DOHH2 (cell line): ENCODE measurements around the gene KLK11.

Source experiments
- H3F3A ChIP-seq: fragments of 200-600 bp; sonication (generic), shearing (Covaris generic); 2 replicates; pipeline ENCODE4 v1.6.0; 2016; ENCODE audit warnings: antibody characterized with exemption, mild to moderate bottlenecking; ENCODE audit not compliant: control insufficient read depth, insufficient read depth
- H3K27ac ChIP-seq: fragments of 200-600 bp; sonication (generic); 2 replicates; pipeline ENCODE4 v1.5.1; 2014; ENCODE audit warnings: low read depth, mild to moderate bottlenecking, low read length, moderate library complexity
- H3K27me3 ChIP-seq: fragments of 200-600 bp; sonication (generic); 2 replicates; pipeline ENCODE4 v1.6.1; 2014; ENCODE audit warnings: mild to moderate bottlenecking, low read length, mixed read lengths; ENCODE audit not compliant: control insufficient read depth
- H3K36me3 ChIP-seq: fragments of 200-600 bp; sonication (generic); 2 replicates; pipeline ENCODE4 v1.6.1; 2014; ENCODE audit warnings: mild to moderate bottlenecking, low read length, moderate library complexity, mixed read lengths; ENCODE audit not compliant: control insufficient read depth
- H3K4me1 ChIP-seq: fragments of 200-600 bp; sonication (generic); 2 replicates; pipeline ENCODE4 v1.6.1; 2014; ENCODE audit warnings: mild to moderate bottlenecking, low read length, mixed read lengths; ENCODE audit not compliant: control insufficient read depth
- H3K4me2 ChIP-seq: fragments of 200-600 bp; sonication (generic); 2 replicates; pipeline ENCODE4 v1.6.0; 2014; ENCODE audit warnings: mild to moderate bottlenecking, low read length, moderate library complexity
- H3K4me3 ChIP-seq: fragments of 200-600 bp; sonication (generic); 2 replicates; pipeline ENCODE4 v1.5.1; 2014; ENCODE audit warnings: mild to moderate bottlenecking, low read length, mixed read lengths
- H3K79me2 ChIP-seq: fragments of 200-600 bp; sonication (generic); 2 replicates; pipeline ENCODE4 v1.6.1; 2014; ENCODE audit warnings: mild to moderate bottlenecking, low read length, mixed read lengths; ENCODE audit not compliant: control insufficient read depth
- H3K9me2 ChIP-seq: fragments of 200-600 bp; sonication (generic); replicated peaks from 2 replicates; pipeline ENCODE4 v1.6.1; 2014; ENCODE audit warnings: mild to moderate bottlenecking, low read length, mixed read lengths; ENCODE audit not compliant: control insufficient read depth
- H3K9me3 ChIP-seq: fragments of 200-600 bp; sonication (generic); 2 replicates; pipeline ENCODE4 v1.6.1; 2014; ENCODE audit warnings: antibody characterized with exemption, low read length, mixed read lengths; ENCODE audit not compliant: control insufficient read depth, insufficient read depth
- H4K20me1 ChIP-seq: fragments of 200-600 bp; sonication (generic); 2 replicates; pipeline ENCODE4 v1.6.0; 2014; ENCODE audit warnings: low read depth, mild to moderate bottlenecking, antibody characterized with exemption, low read length, moderate library complexity; ENCODE audit not compliant: control insufficient read depth, insufficient read depth
- CTCF ChIP-seq: fragments of 200-600 bp; sonication (generic); IDR thresholded peaks from one replicate; pipeline ENCODE4 v1.5.1; 2014; ENCODE audit warnings: antibody characterized with exemption, mild to moderate bottlenecking, low read depth, low read length; ENCODE audit not compliant: poor library complexity, severe bottlenecking
- EZH2phosphoT487 ChIP-seq: fragments of 200-600 bp; sonication (generic); IDR thresholded peaks from 2 replicates; pipeline ENCODE4 v1.6.1; 2017; ENCODE audit warnings: borderline replicate concordance, mild to moderate bottlenecking, antibody characterized with exemption, low read length, moderate library complexity, mixed read lengths

The KLK11 gene

GRCh38 chr19:51002542-51003311 is 23.7 kb downstream of the KLK11 start:
- no peak for TF ChIP-seq EZH2phosphoT487
- TF ChIP-seq CTCF: no peak
- Histone ChIP-seq H3K9me3 (no peaks in the 10 kb centered on the region), H3K27ac (no peak overlapping the region), H3K27me3 (no peaks in the 10 kb centered on the region), H3F3A (no peaks in the 10 kb centered on the region), H3K79me2 (no peaks in the 10 kb centered on the region), H4K20me1 (no peaks in the 10 kb centered on the region), H3K4me1 (no peaks in the 10 kb centered on the region), H3K4me2 (no peak overlapping the region), H3K9me2 (no peaks in the 10 kb centered on the region), H3K36me3 (no peaks in the 10 kb centered on the region), H3K4me3 (no peak overlapping the region)

- no peaks in the 10 kb centered on the region for H3K4me1 ChIP-seq
- H3K4me3 ChIP-seq: no peak overlapping the region
- TF ChIP-seq CTCF (no peak), EZH2phosphoT487 (no peak)
- H3K36me3 ChIP-seq: no peaks in the 10 kb centered on the region
- H3F3A ChIP-seq: no peaks in the 10 kb centered on the region
- H4K20me1 ChIP-seq: no peaks in the 10 kb centered on the region
- H3K9me2 ChIP-seq: no peaks in the 10 kb centered on the region
- no peaks in the 10 kb centered on the region for H3K27me3 ChIP-seq
- H3K9me3 ChIP-seq: no peaks in the 10 kb centered on the region
- no peak overlapping the region for H3K27ac ChIP-seq
- no peak overlapping the region for H3K4me2 ChIP-seq
- H3K79me2 ChIP-seq: no peaks in the 10 kb centered on the region
Observed at GRCh38 chr19:51002089-51002532, 24.3 kb downstream of the KLK11 start.

GRCh38 chr19:51001515-51001914 is 24.9 kb downstream of the KLK11 start, which contains the start of gene KLK8:
KLK8 (minus strand) TSS chr19:51001604; CDS start chr19:51001167, 437 bp downstream.
- no peaks in the 10 kb centered on the region for H3K9me2 ChIP-seq
- H3K36me3 ChIP-seq: no peaks in the 10 kb centered on the region
- H3K27ac ChIP-seq: no peak within 1 kb of the TSS
- no peaks in the 10 kb centered on the region for H3K27me3 ChIP-seq
- H3K4me2 ChIP-seq: no peak within 1 kb of the TSS
- no peaks in the 10 kb centered on the region for H4K20me1 ChIP-seq
- H3K9me3 ChIP-seq: no peaks in the 10 kb centered on the region
- H3K4me3 ChIP-seq: no peak within 1 kb of the TSS
- no peaks in the 10 kb centered on the region for H3K79me2 ChIP-seq
- TF ChIP-seq CTCF: no peak
- H3K4me1 ChIP-seq: no peaks in the 10 kb centered on the region
- no peaks in the 10 kb centered on the region for H3F3A ChIP-seq
